Measurements from ENCODE around the gene ADAMTSL3.

ADAMTSL3 gene

GRCh38 chr15:83682476-83683088 is 28.7 kb downstream of the ADAMTSL3 start:
- H3K27me3 ChIP-seq (ENCODE audit: control insufficient read depth in 2 of 2, insufficient read depth in 2 of 2, low read length in 2 of 2), result no peaks in the 10 kb centered on the region
- H3K36me3 ChIP-seq (ENCODE audit: control insufficient read depth in 2 of 2, insufficient read depth in 2 of 2, low read length in 2 of 2), result no peaks in the 10 kb centered on the region
- no peak overlapping the region for H3K27ac ChIP-seq (ENCODE audit: low read depth in 2 of 2, low read length in 2 of 2)
- no peaks in the 10 kb centered on the region for H3K9me3 ChIP-seq (ENCODE audit: control insufficient read depth in 2 of 2, low read length in 2 of 2)
- H3K4me1 ChIP-seq (ENCODE audit: control insufficient read depth in 2 of 2, insufficient read depth in 2 of 2, low read length in 2 of 2), result no peaks in the 10 kb centered on the region
- no peak overlapping the region for H3K9ac ChIP-seq (ENCODE audit: low read depth in 1 of 2, low read length in 2 of 2)
- no peak overlapping the region for H3K4me3 ChIP-seq (ENCODE audit: low read length in 2 of 2)

- H3K9ac ChIP-seq (ENCODE audit: low read depth in 1 of 2, low read length in 2 of 2), result no peak overlapping the region
- H3K4me1 ChIP-seq (ENCODE audit: control insufficient read depth in 2 of 2, insufficient read depth in 2 of 2, low read length in 2 of 2), result no peaks in the 10 kb centered on the region
- H3K9me3 ChIP-seq (ENCODE audit: control insufficient read depth in 2 of 2, low read length in 2 of 2), result no peaks in the 10 kb centered on the region
- no peaks in the 10 kb centered on the region for H3K27me3 ChIP-seq (ENCODE audit: control insufficient read depth in 2 of 2, insufficient read depth in 2 of 2, low read length in 2 of 2)
- H3K4me3 ChIP-seq (ENCODE audit: low read length in 2 of 2), result no peak overlapping the region
- H3K27ac ChIP-seq (ENCODE audit: low read depth in 2 of 2, low read length in 2 of 2), result no peak overlapping the region
- H3K36me3 ChIP-seq (ENCODE audit: control insufficient read depth in 2 of 2, insufficient read depth in 2 of 2, low read length in 2 of 2), result no peaks in the 10 kb centered on the region
Observed at GRCh38 chr15:83685916-83686332, 32.0 kb downstream of the ADAMTSL3 start.

GRCh38 chr15:83688201-83688600 is 34.3 kb downstream of the ADAMTSL3 start:
- no peaks in the 10 kb centered on the region for H3K27me3 ChIP-seq (ENCODE audit: control insufficient read depth in 2 of 2, insufficient read depth in 2 of 2, low read length in 2 of 2)
- no peak overlapping the region for H3K9ac ChIP-seq (ENCODE audit: low read depth in 1 of 2, low read length in 2 of 2)
- no peaks in the 10 kb centered on the region for H3K36me3 ChIP-seq (ENCODE audit: control insufficient read depth in 2 of 2, insufficient read depth in 2 of 2, low read length in 2 of 2)
- H3K27ac ChIP-seq (ENCODE audit: low read depth in 2 of 2, low read length in 2 of 2), result no peak overlapping the region
- H3K9me3 ChIP-seq (ENCODE audit: control insufficient read depth in 2 of 2, low read length in 2 of 2), result no peaks in the 10 kb centered on the region
- H3K4me1 ChIP-seq (ENCODE audit: control insufficient read depth in 2 of 2, insufficient read depth in 2 of 2, low read length in 2 of 2), result peaks cover 0 to 2% of the 10 kb centered on the region in 2 donors
- no peak overlapping the region for H3K4me3 ChIP-seq (ENCODE audit: low read length in 2 of 2)

- Histone ChIP-seq H3K27me3 (ENCODE audit: control insufficient read depth in 2 of 2, insufficient read depth in 2 of 2, low read length in 2 of 2) (no peaks in the 10 kb centered on the region), H3K36me3 (ENCODE audit: control insufficient read depth in 2 of 2, insufficient read depth in 2 of 2, low read length in 2 of 2) (no peaks in the 10 kb centered on the region), H3K9ac (ENCODE audit: low read depth in 1 of 2, low read length in 2 of 2) (no peak overlapping the region), H3K4me1 (ENCODE audit: control insufficient read depth in 2 of 2, insufficient read depth in 2 of 2, low read length in 2 of 2) (peaks cover 0 to 2% of the 10 kb centered on the region in 2 donors), H3K27ac (ENCODE audit: low read depth in 2 of 2, low read length in 2 of 2) (no peak overlapping the region), H3K4me3 (ENCODE audit: low read length in 2 of 2) (no peak overlapping the region), H3K9me3 (ENCODE audit: control insufficient read depth in 2 of 2, low read length in 2 of 2) (no peaks in the 10 kb centered on the region)
Observed at GRCh38 chr15:83690676-83691075, 36.8 kb downstream of the ADAMTSL3 start.

- H3K27ac ChIP-seq (ENCODE audit: low read depth in 2 of 2, low read length in 2 of 2), result no peak overlapping the region
Observed at GRCh38 chr15:83692746-83693581, 39.0 kb downstream of the ADAMTSL3 start.

GRCh38 chr15:83694015-83694414 is 40.1 kb downstream of the ADAMTSL3 start:
- Histone ChIP-seq H3K4me1 (ENCODE audit: control insufficient read depth in 2 of 2, insufficient read depth in 2 of 2, low read length in 2 of 2) (peaks cover 0 to 2% of the 10 kb centered on the region in 2 donors), H3K9ac (ENCODE audit: low read depth in 1 of 2, low read length in 2 of 2) (no peak overlapping the region), H3K9me3 (ENCODE audit: control insufficient read depth in 2 of 2, low read length in 2 of 2) (no peaks in the 10 kb centered on the region), H3K27me3 (ENCODE audit: control insufficient read depth in 2 of 2, insufficient read depth in 2 of 2, low read length in 2 of 2) (no peaks in the 10 kb centered on the region), H3K4me3 (ENCODE audit: low read length in 2 of 2) (no peak overlapping the region), H3K27ac (ENCODE audit: low read depth in 2 of 2, low read length in 2 of 2) (no peak overlapping the region), H3K36me3 (ENCODE audit: control insufficient read depth in 2 of 2, insufficient read depth in 2 of 2, low read length in 2 of 2) (no peaks in the 10 kb centered on the region)

More at GRCh38 chr15:83692746-83693581, 39.0 kb downstream of the ADAMTSL3 start:
- H3K4me1 ChIP-seq (ENCODE audit: control insufficient read depth in 2 of 2, insufficient read depth in 2 of 2, low read length in 2 of 2), result peaks cover 0 to 2% of the 10 kb centered on the region in 2 donors
- no peak overlapping the region for H3K9ac ChIP-seq (ENCODE audit: low read depth in 1 of 2, low read length in 2 of 2)
- H3K4me3 ChIP-seq (ENCODE audit: low read length in 2 of 2), result no peak overlapping the region
- H3K36me3 ChIP-seq (ENCODE audit: control insufficient read depth in 2 of 2, insufficient read depth in 2 of 2, low read length in 2 of 2), result no peaks in the 10 kb centered on the region
- no peaks in the 10 kb centered on the region for H3K9me3 ChIP-seq (ENCODE audit: control insufficient read depth in 2 of 2, low read length in 2 of 2)
- no peaks in the 10 kb centered on the region for H3K27me3 ChIP-seq (ENCODE audit: control insufficient read depth in 2 of 2, insufficient read depth in 2 of 2, low read length in 2 of 2)

- H3K36me3 ChIP-seq (ENCODE audit: control insufficient read depth in 2 of 2, insufficient read depth in 2 of 2, low read length in 2 of 2), result no peaks in the 10 kb centered on the region
- no peak overlapping the region for H3K4me3 ChIP-seq (ENCODE audit: low read length in 2 of 2)
- no peaks in the 10 kb centered on the region for H3K9me3 ChIP-seq (ENCODE audit: control insufficient read depth in 2 of 2, low read length in 2 of 2)
- no peak overlapping the region for H3K27ac ChIP-seq (ENCODE audit: low read depth in 2 of 2, low read length in 2 of 2)
- H3K4me1 ChIP-seq (ENCODE audit: control insufficient read depth in 2 of 2, insufficient read depth in 2 of 2, low read length in 2 of 2), result peaks cover 0 to 2% of the 10 kb centered on the region in 2 donors
- H3K27me3 ChIP-seq (ENCODE audit: control insufficient read depth in 2 of 2, insufficient read depth in 2 of 2, low read length in 2 of 2), result no peaks in the 10 kb centered on the region
- H3K9ac ChIP-seq (ENCODE audit: low read depth in 1 of 2, low read length in 2 of 2), result no peak overlapping the region
Observed at GRCh38 chr15:83694536-83694935, 40.6 kb downstream of the ADAMTSL3 start.

- no peak overlapping the region for H3K4me3 ChIP-seq (ENCODE audit: low read length in 2 of 2)
- no peaks in the 10 kb centered on the region for H3K9me3 ChIP-seq (ENCODE audit: control insufficient read depth in 2 of 2, low read length in 2 of 2)
- no peaks in the 10 kb centered on the region for H3K27me3 ChIP-seq (ENCODE audit: control insufficient read depth in 2 of 2, insufficient read depth in 2 of 2, low read length in 2 of 2)
- H3K4me1 ChIP-seq (ENCODE audit: control insufficient read depth in 2 of 2, insufficient read depth in 2 of 2, low read length in 2 of 2), result peaks cover 0 to 2% of the 10 kb centered on the region in 2 donors
- H3K9ac ChIP-seq (ENCODE audit: low read depth in 1 of 2, low read length in 2 of 2), result no peak overlapping the region
- no peak overlapping the region for H3K27ac ChIP-seq (ENCODE audit: low read depth in 2 of 2, low read length in 2 of 2)
- H3K36me3 ChIP-seq (ENCODE audit: control insufficient read depth in 2 of 2, insufficient read depth in 2 of 2, low read length in 2 of 2), result no peaks in the 10 kb centered on the region
Observed at GRCh38 chr15:83695246-83695645, 41.3 kb downstream of the ADAMTSL3 start.

GRCh38 chr15:83695901-83696425 is 42.0 kb downstream of the ADAMTSL3 start:
- H3K4me1 ChIP-seq (ENCODE audit: control insufficient read depth in 2 of 2, insufficient read depth in 2 of 2, low read length in 2 of 2), result peaks cover 0 to 2% of the 10 kb centered on the region in 2 donors
- H3K9me3 ChIP-seq (ENCODE audit: control insufficient read depth in 2 of 2, low read length in 2 of 2), result no peaks in the 10 kb centered on the region
- no peak overlapping the region for H3K27ac ChIP-seq (ENCODE audit: low read depth in 2 of 2, low read length in 2 of 2)
- H3K27me3 ChIP-seq (ENCODE audit: control insufficient read depth in 2 of 2, insufficient read depth in 2 of 2, low read length in 2 of 2), result no peaks in the 10 kb centered on the region
- H3K4me3 ChIP-seq (ENCODE audit: low read length in 2 of 2), result no peak overlapping the region
- H3K9ac ChIP-seq (ENCODE audit: low read depth in 1 of 2, low read length in 2 of 2), result no peak overlapping the region
- H3K36me3 ChIP-seq (ENCODE audit: control insufficient read depth in 2 of 2, insufficient read depth in 2 of 2, low read length in 2 of 2), result no peaks in the 10 kb centered on the region

- Histone ChIP-seq H3K36me3 (ENCODE audit: control insufficient read depth in 2 of 2, insufficient read depth in 2 of 2, low read length in 2 of 2) (no peaks in the 10 kb centered on the region), H3K4me1 (ENCODE audit: control insufficient read depth in 2 of 2, insufficient read depth in 2 of 2, low read length in 2 of 2) (peaks cover 0 to 2% of the 10 kb centered on the region in 2 donors), H3K9me3 (ENCODE audit: control insufficient read depth in 2 of 2, low read length in 2 of 2) (no peaks in the 10 kb centered on the region), H3K4me3 (ENCODE audit: low read length in 2 of 2) (no peak overlapping the region), H3K27me3 (ENCODE audit: control insufficient read depth in 2 of 2, insufficient read depth in 2 of 2, low read length in 2 of 2) (no peaks in the 10 kb centered on the region), H3K9ac (ENCODE audit: low read depth in 1 of 2, low read length in 2 of 2) (no peak overlapping the region), H3K27ac (ENCODE audit: low read depth in 2 of 2, low read length in 2 of 2) (no peak overlapping the region)
Observed at GRCh38 chr15:83697716-83698115, 43.8 kb downstream of the ADAMTSL3 start.

Measured in mucosa of rectum (tissue), 2 donors.